ENCODE results near the gene LCOR.

LCOR gene

GRCh38 chr10:96986200-96986856 is 154.2 kb downstream of the LCOR start:
- DNase-seq (ENCODE audit: insufficient read length, low spot score): no peak
- TF ChIP-seq POLR2A (IDR thresholded peaks at IDR 0.05; ENCODE audit: low read depth, low read length): no peak
- no peak for FAIRE-seq

GRCh38 chr10:96987141-96987841 is 155.2 kb downstream of the LCOR start:
- FAIRE-seq (no peak), DNase-seq (ENCODE audit: insufficient read length, low spot score) (no peak)
- no peak for TF ChIP-seq POLR2A (IDR thresholded peaks at IDR 0.05; ENCODE audit: low read depth, low read length)

DNA sequence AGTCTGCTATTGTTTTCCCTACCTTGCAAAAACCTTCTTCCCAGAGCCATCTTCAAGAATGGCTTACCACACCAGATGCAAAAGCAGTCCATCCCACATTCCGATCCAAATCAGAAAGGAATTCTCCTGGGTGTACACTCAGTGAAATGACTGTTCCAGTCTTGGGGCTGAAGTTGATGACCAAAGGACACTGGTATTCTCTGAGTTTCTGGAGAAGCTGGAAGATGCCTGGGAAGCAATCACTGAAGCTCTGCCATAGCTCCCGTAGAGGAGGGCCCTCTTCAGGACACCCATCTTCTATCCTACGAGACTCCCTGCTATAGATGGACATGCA is 155.7 kb downstream of the LCOR start:
- FAIRE-seq (no peak), DNase-seq (ENCODE audit: insufficient read length, low spot score) (no peak)

DNA sequence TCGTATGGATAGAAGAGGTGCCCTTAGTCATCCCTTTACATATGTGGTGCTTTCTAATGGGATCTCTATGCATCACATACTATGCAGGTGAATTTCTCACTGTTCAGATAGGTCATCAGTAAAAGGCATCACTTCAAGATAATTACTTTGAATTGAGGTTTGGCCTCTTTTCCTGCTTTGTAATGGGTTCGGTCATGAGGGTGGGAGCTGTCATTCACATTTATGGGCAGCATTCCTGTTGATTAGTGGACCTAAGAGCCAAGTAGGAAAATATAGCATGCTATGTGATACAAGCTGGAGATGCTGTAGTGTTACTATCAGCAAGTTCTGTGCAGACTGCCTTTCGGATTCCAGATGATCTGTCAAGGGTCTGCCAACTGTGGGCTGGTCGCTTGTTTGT is 156.3 kb downstream of the LCOR start:
- no peak for TF ChIP-seq POLR2A (IDR thresholded peaks at IDR 0.05; ENCODE audit: low read depth, low read length)
- DNase-seq (ENCODE audit: insufficient read length, low spot score) (no peak), FAIRE-seq (no peak)

More for the DNA sequence above, 155.7 kb downstream of the LCOR start:
- TF ChIP-seq POLR2A (IDR thresholded peaks at IDR 0.05; ENCODE audit: low read depth, low read length): no peak

GRCh38 chr10:96991313-96991841 is 159.3 kb downstream of the LCOR start:
- peak; percentile 91 for FAIRE-seq
- TF ChIP-seq POLR2A (IDR thresholded peaks at IDR 0.05; ENCODE audit: low read depth, low read length): no peak
- DNase-seq (ENCODE audit: insufficient read length, low spot score): peak; percentile 67

DNA sequence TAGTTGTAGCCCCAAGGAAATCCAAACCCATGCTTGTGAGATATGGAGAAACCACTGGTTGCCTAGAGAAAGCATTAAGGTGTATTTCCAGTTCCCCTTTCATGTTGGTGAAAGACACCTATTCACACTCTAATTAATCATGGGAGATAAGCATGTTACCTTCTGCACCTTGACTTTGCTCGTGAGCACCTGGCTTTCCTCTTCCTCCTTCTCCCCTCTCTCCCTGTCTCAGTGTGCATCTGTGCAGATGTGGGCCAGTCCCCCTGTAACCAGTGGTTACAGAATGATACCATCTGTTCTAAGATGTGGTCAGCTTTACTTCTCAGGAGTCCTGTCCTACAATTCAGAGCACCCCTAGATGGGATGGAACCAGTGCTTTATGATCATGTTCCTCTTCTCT is 160.6 kb downstream of the LCOR start:
- no peak for DNase-seq (ENCODE audit: insufficient read length, low spot score)
- no peak for FAIRE-seq
- TF ChIP-seq POLR2A (IDR thresholded peaks at IDR 0.05; ENCODE audit: low read depth, low read length): no peak

- TF ChIP-seq POLR2A (IDR thresholded peaks at IDR 0.05; ENCODE audit: low read depth, low read length): no peak
- FAIRE-seq (peak; percentile 23), DNase-seq (ENCODE audit: insufficient read length, low spot score) (no peak)
These were observed 163.8 kb downstream of the LCOR start for GRCh38 chr10:96995851-96996250.

- no peak for DNase-seq (ENCODE audit: insufficient read length, low spot score)
- TF ChIP-seq POLR2A (IDR thresholded peaks at IDR 0.05; ENCODE audit: low read depth, low read length): no peak
- no peak for FAIRE-seq
These were observed 164.3 kb downstream of the LCOR start for GRCh38 chr10:96996275-96996965.

- no peak for TF ChIP-seq POLR2A (IDR thresholded peaks at IDR 0.05; ENCODE audit: low read depth, low read length)
- FAIRE-seq (no peak), DNase-seq (ENCODE audit: insufficient read length, low spot score) (no peak)
These were observed 166.3 kb downstream of the LCOR start for GRCh38 chr10:96998329-96998888.

GRCh38 chr10:96999337-96999736 is 167.2 kb downstream of the LCOR start:
- no peak for TF ChIP-seq POLR2A (IDR thresholded peaks at IDR 0.05; ENCODE audit: low read depth, low read length)
- FAIRE-seq (no peak), DNase-seq (ENCODE audit: insufficient read length, low spot score) (no peak)

- no peak for FAIRE-seq
- DNase-seq (ENCODE audit: insufficient read length, low spot score): no peak
- no peak for TF ChIP-seq POLR2A (IDR thresholded peaks at IDR 0.05; ENCODE audit: low read depth, low read length)
These were observed 167.9 kb downstream of the LCOR start for GRCh38 chr10:96999987-97000386.

DNA sequence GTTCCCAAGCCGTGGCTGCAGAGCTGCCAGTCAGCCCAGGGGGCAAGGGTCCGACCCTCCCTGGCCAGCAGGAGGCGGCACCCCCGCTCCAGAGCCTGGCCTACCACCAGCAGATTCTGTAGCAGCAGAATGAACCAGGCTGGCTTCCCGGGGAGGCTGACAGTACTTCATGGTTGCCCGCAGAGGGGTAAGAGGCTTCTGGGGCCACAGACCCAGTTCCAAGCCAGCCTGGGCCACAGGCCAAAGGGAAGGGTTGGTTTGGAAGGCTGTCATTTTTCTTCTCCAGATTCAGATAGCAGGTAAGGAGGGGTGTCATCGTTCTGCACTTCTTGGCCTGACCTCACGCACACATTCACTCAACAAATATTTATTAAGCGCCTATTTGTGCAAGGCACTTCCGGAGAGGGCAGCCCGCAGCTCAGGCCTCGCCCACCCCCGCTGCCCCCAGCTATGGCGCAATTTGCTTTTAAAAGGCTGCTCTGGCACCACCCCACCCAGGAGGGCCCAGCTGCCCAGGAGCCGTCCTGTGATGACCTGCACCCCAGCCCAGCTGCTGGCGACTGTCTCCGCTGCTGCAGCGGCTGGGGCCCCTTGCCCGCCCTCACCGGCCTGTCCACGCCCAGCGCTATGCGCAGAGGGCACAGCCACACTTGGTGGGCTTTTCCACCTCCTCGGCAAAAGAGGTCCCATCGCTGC is 168.5 kb downstream of the LCOR start:
- FAIRE-seq: no peak
- no peak for TF ChIP-seq POLR2A (IDR thresholded peaks at IDR 0.05; ENCODE audit: low read depth, low read length)
- DNase-seq (ENCODE audit: insufficient read length, low spot score): no peak

- no peak for TF ChIP-seq POLR2A (IDR thresholded peaks at IDR 0.05; ENCODE audit: low read depth, low read length)
- FAIRE-seq (no peak), DNase-seq (ENCODE audit: insufficient read length, low spot score) (no peak)
These were observed 169.3 kb downstream of the LCOR start for GRCh38 chr10:97001183-97001991.
